SK-N-SH (cell line): ENCODE data around the gene INTS1. TPM values are rescaled to one million over a fixed set of nuclear protein-coding genes. Genes with fewer than 3 reads are reported as not detected.

Source experiments
- CTCF ChIA-PET: fragments of 300-600, 350-600 bp; formaldehyde crosslinking; extraction: SDS; loops from one replicate; lab custom pipeline; 2021; lab: Yijun Ruan, JAX
- POLR2A ChIA-PET: fragments of 350-600 bp; sonication (Branson Sonifier 250); formaldehyde crosslinking; extraction: SDS; loops from one replicate; lab custom pipeline; 2020; ENCODE audit warnings: antibody characterized with exemption, inconsistent platforms; lab: Yijun Ruan, JAX
- DNase-seq: peaks from one replicate; pipeline ENCODE4 v3.0.0; 2012
- H2AFZ ChIP-seq: fragments of 200-600 bp; sonication (generic); 2 replicates; pipeline ENCODE4 v1.8.1; 2016; ENCODE audit warnings: antibody characterized with exemption, mild to moderate bottlenecking, low read depth
- H3F3A ChIP-seq: fragments of 200-600 bp; sonication (generic); replicated peaks from 2 replicates; pipeline ENCODE3; 2016; ENCODE audit warnings: antibody characterized with exemption, mild to moderate bottlenecking; ENCODE audit not compliant: insufficient read depth
- H3K27ac ChIP-seq, 2 experiments: fragments of 200-500 bp in 1 of 2; fragments of 200-600 bp in 1 of 2; sonication (Bioruptor generic) in 1 of 2; sonication (generic), shearing (Covaris generic) in 1 of 2; 2 replicates each; pipeline versions ENCODE4 v1.5.1 to v1.6.1; 2014 to 2016; ENCODE audit warnings: low read depth in 2 of 2, inconsistent platforms in 1 of 2, low read length in 1 of 2, mild to moderate bottlenecking in 1 of 2, mixed read lengths in 1 of 2
- H3K27me3 ChIP-seq: fragments of 200-600 bp; sonication (generic), shearing (Covaris generic); 2 replicates; pipeline ENCODE4 v1.6.1; 2016; ENCODE audit warnings: mixed run types; ENCODE audit not compliant: insufficient read depth
- H3K36me3 ChIP-seq, 2 experiments: fragments of 200-500 bp in 1 of 2; fragments of 200-600 bp in 1 of 2; sonication (Bioruptor generic) in 1 of 2; sonication (generic) in 1 of 2; replicated peaks in 1 of 2; 2 replicates each; pipeline versions ENCODE3 to v1.5.1; 2014 to 2016; ENCODE audit warnings: low read length in 1 of 2, mild to moderate bottlenecking in 1 of 2; ENCODE audit not compliant: insufficient read depth in 2 of 2, control insufficient read depth in 1 of 2
- H3K4me1 ChIP-seq, 2 experiments: fragments of 200-500 bp in 1 of 2; fragments of 200-600 bp in 1 of 2; sonication (Bioruptor generic) in 1 of 2; sonication (generic), shearing (Covaris generic) in 1 of 2; 2 replicates each; pipeline versions ENCODE4 v1.5.1 to v1.6.1; 2014 to 2016; ENCODE audit warnings: low read depth in 1 of 2, low read length in 1 of 2, mixed run types in 1 of 2; ENCODE audit not compliant: insufficient read depth in 2 of 2, control insufficient read depth in 1 of 2
- H3K4me2 ChIP-seq: fragments of 200-600 bp; sonication (generic), shearing (Covaris generic); 2 replicates; pipeline ENCODE4 v1.6.1; 2017; ENCODE audit warnings: mixed run types
- H3K4me3 ChIP-seq, 2 experiments: fragments of 200-500 bp in 1 of 2; fragments of 200-600 bp in 1 of 2; sonication (Bioruptor generic) in 1 of 2; sonication (generic), shearing (Covaris generic) in 1 of 2; 2 replicates each; pipeline versions ENCODE4 v1.5.1 to v1.8.1; 2014 to 2016; ENCODE audit warnings: low read depth in 2 of 2, inconsistent platforms in 1 of 2, low read length in 1 of 2, mild to moderate bottlenecking in 1 of 2, mixed read lengths in 1 of 2, moderate library complexity in 1 of 2
- H3K79me2 ChIP-seq: fragments of 200-600 bp; sonication (generic); 2 replicates; pipeline ENCODE4 v1.8.1; 2017; ENCODE audit warnings: mild to moderate bottlenecking; ENCODE audit not compliant: insufficient read depth
- H3K9ac ChIP-seq: fragments of 200-600 bp; sonication (generic); 2 replicates; pipeline ENCODE4 v1.6.1; 2017; ENCODE audit warnings: mixed run types
- H3K9me2 ChIP-seq: fragments of 200-600 bp; sonication (generic); 2 replicates; pipeline ENCODE4 v1.6.1; 2017; ENCODE audit warnings: mixed run types
- H3K9me3 ChIP-seq: fragments of 200-600 bp; sonication (generic); 2 replicates; pipeline ENCODE4 v1.6.1; 2017; ENCODE audit warnings: mixed run types, mild to moderate bottlenecking, moderate library complexity
- H4K20me1 ChIP-seq: fragments of 200-600 bp; sonication (generic); 2 replicates; pipeline ENCODE4 v1.6.1; 2017; ENCODE audit warnings: mild to moderate bottlenecking, mixed run types; ENCODE audit not compliant: insufficient read depth
- CHD2 ChIP-seq: fragments of 150-350 bp; IDR thresholded peaks from 2 replicates; pipeline ENCODE4 v1.6.1; 2018; ENCODE audit warnings: low read length; ENCODE audit not compliant: partially characterized antibody
- ELF1 ChIP-seq: IDR thresholded peaks from 2 replicates; pipeline ENCODE4 v1.4.0; 2012
- EP300 ChIP-seq, 2 experiments: IDR thresholded peaks; 2 replicates each; pipeline versions ENCODE4 v1.4.0 to v1.6.1; 2012; ENCODE audit warnings: borderline replicate concordance in 1 of 2, low read depth in 1 of 2, low read length in 1 of 2
- FOXJ3 ChIP-seq: sonication (generic); formaldehyde crosslinking; IDR thresholded peaks from 2 replicates; pipeline ENCODE4 v1.5.1; 2020; ENCODE audit warnings: mild to moderate bottlenecking, missing genetic modification reagents
- FOXM1 ChIP-seq: IDR thresholded peaks from 2 replicates; pipeline ENCODE4 v1.4.0; 2012; ENCODE audit warnings: low read depth, mild to moderate bottlenecking
- GABPA ChIP-seq: IDR thresholded peaks from 2 replicates; pipeline ENCODE4 v1.4.0; 2012; ENCODE audit warnings: low read depth, mild to moderate bottlenecking
- MEF2A ChIP-seq: IDR thresholded peaks from 2 replicates; pipeline ENCODE4 v1.4.0; 2012; ENCODE audit warnings: low read depth, borderline replicate concordance
- MXI1 ChIP-seq: IDR thresholded peaks from 2 replicates; pipeline ENCODE4 v1.6.1; 2012; ENCODE audit warnings: mild to moderate bottlenecking, low read depth, low read length, improper control_type of control experiment
- NFIC ChIP-seq: IDR thresholded peaks from 2 replicates; pipeline ENCODE4 v1.4.0; 2012; ENCODE audit warnings: borderline replicate concordance
- NRF1 ChIP-seq: IDR thresholded peaks from 2 replicates; pipeline ENCODE4 v1.6.1; 2012; ENCODE audit warnings: low read depth, mild to moderate bottlenecking, low read length
- POLR2AphosphoS5 ChIP-seq: IDR thresholded peaks from 2 replicates; pipeline ENCODE4 v1.6.1; 2012; ENCODE audit warnings: low read depth, low read length
- RAD21 ChIP-seq: IDR thresholded peaks from 2 replicates; pipeline ENCODE4 v1.6.1; 2012; ENCODE audit warnings: mild to moderate bottlenecking, low read length
- RCOR1 ChIP-seq: fragments of 150-350 bp; IDR thresholded peaks from 2 replicates; pipeline ENCODE4 v1.6.1; 2017; ENCODE audit warnings: antibody characterized with exemption, low read length
- RFX5 ChIP-seq: IDR thresholded peaks from 2 replicates; pipeline ENCODE4 v1.6.1; 2012; ENCODE audit warnings: mild to moderate bottlenecking, improper control_type of control experiment, low read length
- SIN3A ChIP-seq: IDR thresholded peaks from 2 replicates; pipeline ENCODE4 v1.6.1; 2012; ENCODE audit warnings: low read depth, mild to moderate bottlenecking, low read length, moderate library complexity, borderline replicate concordance
- TAF1 ChIP-seq: IDR thresholded peaks from 2 replicates; pipeline ENCODE4 v1.6.1; 2012; ENCODE audit warnings: low read depth, mild to moderate bottlenecking, low read length, moderate library complexity, borderline replicate concordance
- TCF12 ChIP-seq: IDR thresholded peaks from 2 replicates; pipeline ENCODE4 v1.4.0; 2012
- TEAD4 ChIP-seq: IDR thresholded peaks from 2 replicates; pipeline ENCODE4 v1.4.0; 2012; ENCODE audit warnings: mild to moderate bottlenecking, borderline replicate concordance; ENCODE audit not compliant: insufficient read depth
- YY1 ChIP-seq: IDR thresholded peaks from 2 replicates; pipeline ENCODE4 v1.4.0; 2012; ENCODE audit warnings: low read depth, mild to moderate bottlenecking
- WGBS: methylation state at CpG from one replicate; pipeline ENCODE4 v1.1.6; 2017; ENCODE audit warnings: low lambda C conversion rate; 5-methylcytosine and 5-hydroxymethylcytosine counted together
- polyA plus RNA-seq, 3 experiments: library from polyadenylated mRNA; depleted of rRNA; stranded (reverse); fragments of >200 nt; gene quantifications; 2 replicates each; pipeline ENCODE4 v1.2.3, GENCODE V29; 2012
- TF ChIP-seq, protein P1 (sequence below): fragments of 150-350 bp; IDR thresholded peaks from 2 replicates; pipeline ENCODE4 v1.6.1; 2016; ENCODE audit warnings: mild to moderate bottlenecking, low read depth, low read length
- TF ChIP-seq, protein P2 (sequence below): fragments of 150-350 bp; IDR thresholded peaks from 2 replicates; pipeline ENCODE4 v1.6.1; 2017; ENCODE audit warnings: antibody characterized with exemption, low read length, low read depth, borderline replicate concordance
- TF ChIP-seq, protein P3 (sequence below): IDR thresholded peaks from 2 replicates; pipeline ENCODE4 v1.4.0; 2012; ENCODE audit warnings: low read depth, borderline replicate concordance
- TF ChIP-seq, protein P4 (sequence below): fragments of 200-600 bp; sonication (generic); IDR thresholded peaks from 2 replicates; pipeline ENCODE4 v1.6.1; 2017; ENCODE audit warnings: antibody characterized with exemption, mild to moderate bottlenecking, moderate library complexity

The INTS1 gene
- polyA plus RNA-seq, 1 of the 3 experiments (the other 2 are of a cell fraction): 48.1 TPM

DNA sequence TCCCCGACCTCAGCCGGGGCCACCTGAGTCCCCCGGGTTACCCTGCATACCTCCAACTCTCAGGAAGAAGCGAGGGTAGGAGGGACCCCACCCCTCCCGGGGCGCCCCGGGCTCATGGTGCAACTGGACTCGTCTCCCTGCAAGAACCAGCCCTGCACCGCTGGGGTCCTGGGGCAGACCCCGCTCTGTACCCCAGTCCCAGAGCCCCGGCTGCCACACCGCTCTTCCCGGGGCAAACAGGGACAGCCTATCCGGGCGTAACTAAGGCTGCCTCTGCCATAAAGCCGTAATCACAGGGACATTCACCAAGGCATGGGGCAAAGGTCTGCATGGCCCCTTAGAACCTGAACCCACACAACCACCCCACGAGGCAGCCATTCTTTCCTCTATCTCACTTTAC lies 19.7 kb upstream of the INTS1 start:
- no peak for DNase-seq
- 74% methylated on average over 17 of the region's 17 CpGs for WGBS
- Histone ChIP-seq H2AFZ (no peak overlapping the region), H4K20me1 (no peaks in the 10 kb centered on the region), H3K4me3 (no peak overlapping the region), H3F3A (peaks cover 6% of the 10 kb centered on the region), H3K4me1 (peaks cover 3 to 7% of the 10 kb centered on the region in 2 experiments; a peak in 2 of 4 replicates), H3K9ac (no peak overlapping the region), H3K27me3 (no peaks in the 10 kb centered on the region), H3K36me3 (no peaks in the 10 kb centered on the region), H3K79me2 (no peaks in the 10 kb centered on the region), H3K9me3 (no peaks in the 10 kb centered on the region), H3K4me2 (no peak overlapping the region), H3K27ac (no peak overlapping the region), H3K9me2 (no peaks in the 10 kb centered on the region)
- ChIA-PET POLR2A (no interaction called here), CTCF (interaction anchor here (1.2 to 1.8 kb wide), 3 partner anchors 33 to 91 kb away, joined by 3 to 5 read pairs (median 3); no protein-coding TSS in a partner anchor)
- no peak for TF ChIP-seq RAD21
- no peak for TF ChIP-seq EP300 (IDR thresholded peaks at IDR 0.05; ENCODE audit: borderline replicate concordance in 1 of 2, low read depth in 1 of 2, low read length in 1 of 2)
- TF ChIP-seq, protein P1, sequence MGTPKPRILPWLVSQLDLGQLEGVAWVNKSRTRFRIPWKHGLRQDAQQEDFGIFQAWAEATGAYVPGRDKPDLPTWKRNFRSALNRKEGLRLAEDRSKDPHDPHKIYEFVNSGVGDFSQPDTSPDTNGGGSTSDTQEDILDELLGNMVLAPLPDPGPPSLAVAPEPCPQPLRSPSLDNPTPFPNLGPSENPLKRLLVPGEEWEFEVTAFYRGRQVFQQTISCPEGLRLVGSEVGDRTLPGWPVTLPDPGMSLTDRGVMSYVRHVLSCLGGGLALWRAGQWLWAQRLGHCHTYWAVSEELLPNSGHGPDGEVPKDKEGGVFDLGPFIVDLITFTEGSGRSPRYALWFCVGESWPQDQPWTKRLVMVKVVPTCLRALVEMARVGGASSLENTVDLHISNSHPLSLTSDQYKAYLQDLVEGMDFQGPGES: no peak
- no peak for TF ChIP-seq FOXM1
- TF ChIP-seq RCOR1: no peak
- no peak for TF ChIP-seq SIN3A
- TF ChIP-seq YY1: no peak
- no peak for TF ChIP-seq POLR2AphosphoS5

DNA sequence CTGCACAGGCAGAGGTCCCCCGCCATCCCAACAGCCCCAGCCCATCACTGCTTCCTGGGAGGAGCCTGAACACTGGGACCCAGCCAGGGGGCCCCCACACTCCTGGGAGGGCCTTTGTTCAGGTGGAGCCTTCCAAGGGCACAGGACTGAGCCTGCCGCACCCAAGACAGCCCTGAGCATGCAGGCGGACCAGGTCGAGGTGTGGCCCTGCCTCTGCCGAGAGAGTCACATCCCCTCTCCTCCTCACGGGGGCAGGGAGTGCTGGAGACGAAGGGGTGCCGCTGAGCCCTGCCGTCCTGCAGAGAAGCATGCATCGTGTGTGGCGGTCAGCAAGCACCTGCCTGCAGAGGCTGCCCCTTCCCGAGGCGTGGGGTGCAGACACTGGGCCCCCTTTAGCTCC lies 19.0 kb upstream of the INTS1 start:
- DNase-seq: no peak
- H3K4me1 ChIP-seq: peaks cover 3 to 7% of the 10 kb centered on the region in 2 experiments; a peak in 2 of 4 replicates
- peaks cover 6% of the 10 kb centered on the region for H3F3A ChIP-seq
- H3K36me3 ChIP-seq: no peaks in the 10 kb centered on the region
- no peak overlapping the region for H3K27ac ChIP-seq
- ChIA-PET CTCF (interaction anchor here (1.0 to 1.2 kb wide), 3 partner anchors 18 to 686 kb away, joined by 3 read pairs; no protein-coding TSS in a partner anchor), POLR2A (no interaction called here)
- H2AFZ ChIP-seq: no peak overlapping the region
- no peak overlapping the region for H3K4me3 ChIP-seq
- H3K4me2 ChIP-seq: no peak overlapping the region
- TF ChIP-seq, protein P2, sequence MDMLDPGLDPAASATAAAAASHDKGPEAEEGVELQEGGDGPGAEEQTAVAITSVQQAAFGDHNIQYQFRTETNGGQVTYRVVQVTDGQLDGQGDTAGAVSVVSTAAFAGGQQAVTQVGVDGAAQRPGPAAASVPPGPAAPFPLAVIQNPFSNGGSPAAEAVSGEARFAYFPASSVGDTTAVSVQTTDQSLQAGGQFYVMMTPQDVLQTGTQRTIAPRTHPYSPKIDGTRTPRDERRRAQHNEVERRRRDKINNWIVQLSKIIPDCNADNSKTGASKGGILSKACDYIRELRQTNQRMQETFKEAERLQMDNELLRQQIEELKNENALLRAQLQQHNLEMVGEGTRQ: no peak
- TF ChIP-seq, protein P3, sequence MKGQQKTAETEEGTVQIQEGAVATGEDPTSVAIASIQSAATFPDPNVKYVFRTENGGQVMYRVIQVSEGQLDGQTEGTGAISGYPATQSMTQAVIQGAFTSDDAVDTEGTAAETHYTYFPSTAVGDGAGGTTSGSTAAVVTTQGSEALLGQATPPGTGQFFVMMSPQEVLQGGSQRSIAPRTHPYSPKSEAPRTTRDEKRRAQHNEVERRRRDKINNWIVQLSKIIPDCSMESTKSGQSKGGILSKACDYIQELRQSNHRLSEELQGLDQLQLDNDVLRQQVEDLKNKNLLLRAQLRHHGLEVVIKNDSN: no peak
- TF ChIP-seq MEF2A (no peak), MXI1 (no peak), TEAD4 (no peak), TCF12 (no peak), RAD21 (no peak), ELF1 (no peak), NFIC (no peak), CHD2 (no peak), FOXJ3 (CRISPR knock-in tag) (no peak), GABPA (no peak), POLR2AphosphoS5 (no peak), EP300 (IDR thresholded peaks at IDR 0.05; ENCODE audit: borderline replicate concordance in 1 of 2, low read depth in 1 of 2, low read length in 1 of 2) (no peak), NRF1 (no peak), TAF1 (no peak), RFX5 (no peak)
- TF ChIP-seq, protein P1: no peak
- TF ChIP-seq, protein P4, sequence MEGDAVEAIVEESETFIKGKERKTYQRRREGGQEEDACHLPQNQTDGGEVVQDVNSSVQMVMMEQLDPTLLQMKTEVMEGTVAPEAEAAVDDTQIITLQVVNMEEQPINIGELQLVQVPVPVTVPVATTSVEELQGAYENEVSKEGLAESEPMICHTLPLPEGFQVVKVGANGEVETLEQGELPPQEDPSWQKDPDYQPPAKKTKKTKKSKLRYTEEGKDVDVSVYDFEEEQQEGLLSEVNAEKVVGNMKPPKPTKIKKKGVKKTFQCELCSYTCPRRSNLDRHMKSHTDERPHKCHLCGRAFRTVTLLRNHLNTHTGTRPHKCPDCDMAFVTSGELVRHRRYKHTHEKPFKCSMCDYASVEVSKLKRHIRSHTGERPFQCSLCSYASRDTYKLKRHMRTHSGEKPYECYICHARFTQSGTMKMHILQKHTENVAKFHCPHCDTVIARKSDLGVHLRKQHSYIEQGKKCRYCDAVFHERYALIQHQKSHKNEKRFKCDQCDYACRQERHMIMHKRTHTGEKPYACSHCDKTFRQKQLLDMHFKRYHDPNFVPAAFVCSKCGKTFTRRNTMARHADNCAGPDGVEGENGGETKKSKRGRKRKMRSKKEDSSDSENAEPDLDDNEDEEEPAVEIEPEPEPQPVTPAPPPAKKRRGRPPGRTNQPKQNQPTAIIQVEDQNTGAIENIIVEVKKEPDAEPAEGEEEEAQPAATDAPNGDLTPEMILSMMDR: no peak
- no peaks in the 10 kb centered on the region for H3K9me2 ChIP-seq
- H3K9me3 ChIP-seq: no peaks in the 10 kb centered on the region
- H3K79me2 ChIP-seq: no peaks in the 10 kb centered on the region
- 84% methylated on average over 5 of the region's 13 CpGs for WGBS
- no peak overlapping the region for H3K9ac ChIP-seq
- H3K27me3 ChIP-seq: no peaks in the 10 kb centered on the region
- H4K20me1 ChIP-seq: no peaks in the 10 kb centered on the region
